NCI-H2107 (cell line): Measurements from ENCODE around the gene FOXS1.
"Not testable (repeated sequence)": the region's sequence is repeated elsewhere in the genome, so short reads cannot be mapped to it uniquely, and the experiment has no call there.

ENCODE experiments used
- DNase-seq: peaks from one replicate; lab custom pipeline; 2025; lab: John Stamatoyannopoulos, UW

Gene FOXS1

GRCh38 chr20:31821427-31821826 lies 24.0 kb downstream of the FOXS1 start:
- DNase-seq: no peak

- DNase-seq: no peak
These were observed 25.2 kb downstream of the FOXS1 start for GRCh38 chr20:31820228-31820627.

- no peak for DNase-seq
These were observed 26.2 kb downstream of the FOXS1 start, which contains the start of gene MYLK2 for GRCh38 chr20:31819083-31819784. TSS of gene MYLK2 (plus strand) at chr20:31819356. CDS start at chr20:31819581, 225 bp downstream.

- no peak for DNase-seq
These were observed 27.0 kb downstream of the FOXS1 start for GRCh38 chr20:31818376-31818908.

- no peak for DNase-seq
These were observed 27.9 kb downstream of the FOXS1 start for GRCh38 chr20:31817461-31817860.

- no peak for DNase-seq
These were observed 29.2 kb downstream of the FOXS1 start for GRCh38 chr20:31816221-31816620.

GRCh38 chr20:31815408-31816188 lies 29.8 kb downstream of the FOXS1 start:
- DNase-seq: no peak

- DNase-seq: not testable (repeated sequence)
These were observed 31.3 kb downstream of the FOXS1 start for GRCh38 chr20:31814142-31814541.

GRCh38 chr20:31813611-31814010 lies 31.8 kb downstream of the FOXS1 start:
- DNase-seq: no peak

- no peak for DNase-seq
These were observed 33.3 kb downstream of the FOXS1 start for GRCh38 chr20:31811796-31812728.

- DNase-seq: no peak
These were observed 34.2 kb downstream of the FOXS1 start for GRCh38 chr20:31811198-31811597.

- DNase-seq: no peak
These were observed 35.7 kb downstream of the FOXS1 start for GRCh38 chr20:31809661-31810060.

GRCh38 chr20:31808481-31808880 lies 36.9 kb downstream of the FOXS1 start:
- DNase-seq: no peak

GRCh38 chr20:31806564-31807355 lies 38.6 kb downstream of the FOXS1 start:
- no peak for DNase-seq

GRCh38 chr20:31803552-31804291 lies 41.7 kb downstream of the FOXS1 start:
- no peak for DNase-seq

GRCh38 chr20:31801508-31801907 lies 43.9 kb downstream of the FOXS1 start:
- DNase-seq: no peak

- DNase-seq: no peak
These were observed 48.0 kb downstream of the FOXS1 start for GRCh38 chr20:31797364-31797763.
